Stimulated activated CD4-positive, alpha-beta T cell treated with anti-CD3 and anti-CD28 coated beads, Interleukin-12 subunit alpha, Interleukin-12 subunit beta, amount 100 ng/mL, for 4 hours (primary cell): ENCODE measurements around the gene GTF3A.
"Not testable (repeated sequence)": the region's sequence is repeated elsewhere in the genome, so short reads cannot be mapped to it uniquely, and the experiment has no call there.

ENCODE experiments used
- DNase-seq: peaks from one replicate; pipeline ENCODE4 v3.0.0-alpha.2; 2020

Gene GTF3A

DNA sequence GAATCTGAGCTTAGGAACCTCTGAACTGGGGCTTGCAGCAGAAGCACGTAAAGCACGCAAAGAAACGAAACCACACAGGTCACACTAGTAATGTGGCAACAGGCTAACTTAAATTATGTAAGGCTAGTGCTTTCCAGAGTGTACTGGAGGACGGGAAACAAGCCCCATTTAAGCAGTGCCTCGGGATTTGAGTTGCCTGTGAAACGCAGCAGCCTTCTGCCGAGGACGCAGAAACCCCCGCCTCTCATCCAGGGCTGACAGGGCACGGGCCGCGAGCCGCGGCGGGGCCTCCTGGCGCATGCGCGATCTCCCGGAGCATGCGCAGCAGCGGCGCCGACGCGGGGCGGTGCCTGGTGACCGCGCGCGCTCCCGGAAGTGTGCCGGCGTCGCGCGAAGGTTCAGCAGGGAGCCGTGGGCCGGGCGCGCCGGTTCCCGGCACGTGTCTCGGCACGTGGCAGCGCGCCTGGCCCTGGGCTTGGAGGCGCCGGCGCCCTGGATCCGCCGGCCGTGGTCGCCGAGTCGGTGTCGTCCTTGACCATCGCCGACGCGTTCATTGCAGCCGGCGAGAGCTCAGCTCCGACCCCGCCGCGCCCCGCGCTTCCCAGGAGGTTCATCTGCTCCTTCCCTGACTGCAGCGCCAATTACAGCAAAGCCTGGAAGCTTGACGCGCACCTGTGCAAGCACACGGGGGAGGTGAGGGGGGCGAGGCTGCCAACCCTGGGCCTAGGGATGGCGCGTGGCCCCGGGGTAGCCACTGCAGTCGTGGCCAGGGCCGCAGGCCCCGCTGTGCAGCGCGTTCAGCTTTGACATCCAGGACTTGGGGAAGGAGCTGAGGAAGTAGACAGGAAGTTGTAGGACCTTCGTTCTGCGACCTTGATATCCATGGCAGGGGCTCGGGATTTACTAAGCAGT is at the start of gene GTF3A:
Gene GTF3A (plus strand): TSS at position 374 of the 912 bp plus-strand sequence.
- peak; percentile 86 for DNase-seq

GRCh38 chr13:27374650-27375049 is 49.8 kb upstream of the GTF3A start:
- peak; percentile 30 for DNase-seq

GRCh38 chr13:27375686-27376326 is 48.6 kb upstream of the GTF3A start:
- peak; percentile 57 for DNase-seq

- no peak for DNase-seq
Observed at GRCh38 chr13:27379126-27379525, 45.3 kb upstream of the GTF3A start.

- peak; percentile 38 for DNase-seq
Observed at GRCh38 chr13:27379694-27380641, 44.5 kb upstream of the GTF3A start.

- no peak for DNase-seq
Observed at GRCh38 chr13:27381601-27382000, 42.8 kb upstream of the GTF3A start.

DNA sequence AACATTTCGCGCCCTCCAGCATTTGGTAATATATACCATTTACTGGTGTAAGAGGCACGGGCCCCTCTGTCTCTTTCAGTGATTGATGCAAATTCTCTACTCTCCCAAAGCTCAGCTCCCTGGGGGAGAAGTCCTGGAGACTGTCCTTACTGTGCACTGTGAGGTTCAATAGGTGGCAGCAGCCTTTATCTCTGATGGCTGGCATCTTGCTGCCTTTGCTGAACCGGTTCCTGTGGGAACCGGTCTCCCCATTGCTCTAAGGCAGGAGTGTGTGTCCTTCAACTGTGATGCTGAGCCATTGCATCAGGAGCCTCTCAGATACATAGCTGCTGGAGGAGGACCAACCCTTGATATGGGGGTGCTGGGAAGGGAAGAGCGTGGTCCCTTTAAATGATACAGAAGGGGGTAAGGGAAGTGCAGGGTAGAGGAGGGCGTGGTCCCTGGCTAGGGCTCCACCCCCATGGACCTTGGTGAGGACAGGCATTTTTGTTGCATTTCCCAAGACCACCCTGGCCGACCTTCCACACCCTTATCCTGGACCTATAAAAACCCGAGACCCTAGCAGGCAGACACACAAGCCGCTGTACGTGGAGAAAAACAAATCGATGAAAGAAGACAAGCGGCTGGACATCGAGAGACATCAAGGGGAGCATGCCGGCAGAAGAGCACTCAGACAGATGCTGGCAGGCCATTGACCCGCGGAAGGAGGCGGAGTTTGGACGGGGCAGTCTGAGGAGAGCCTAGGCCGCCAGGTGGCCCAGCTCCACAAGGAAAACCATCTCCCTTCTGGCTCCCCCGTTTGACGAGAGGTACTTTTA is 41.1 kb upstream of the GTF3A start:
- no peak for DNase-seq

- DNase-seq, result no peak
Observed at GRCh38 chr13:27384285-27384684, 40.1 kb upstream of the GTF3A start.

DNA sequence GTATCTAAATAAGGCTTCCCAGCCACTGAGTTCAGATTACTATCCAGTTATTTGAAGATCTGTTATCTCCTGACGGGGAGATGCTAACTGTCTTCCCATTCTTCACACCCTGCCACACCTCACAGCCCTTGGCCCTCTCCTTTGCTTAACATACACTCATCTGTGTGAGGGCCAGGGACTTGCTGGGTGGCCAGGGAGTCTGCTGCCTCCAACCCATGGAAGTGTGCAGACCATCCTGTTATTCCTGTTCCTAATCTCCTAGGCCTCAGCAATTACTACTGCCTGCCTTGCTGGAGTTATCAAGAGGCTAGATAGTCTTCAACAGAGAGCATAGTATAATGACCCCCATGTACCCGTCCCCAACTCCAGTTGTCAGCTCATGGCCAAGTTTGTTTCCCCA is 36.2 kb upstream of the GTF3A start:
- no peak for DNase-seq

GRCh38 chr13:27389891-27390290 is 34.5 kb upstream of the GTF3A start:
- DNase-seq, result no peak

DNA sequence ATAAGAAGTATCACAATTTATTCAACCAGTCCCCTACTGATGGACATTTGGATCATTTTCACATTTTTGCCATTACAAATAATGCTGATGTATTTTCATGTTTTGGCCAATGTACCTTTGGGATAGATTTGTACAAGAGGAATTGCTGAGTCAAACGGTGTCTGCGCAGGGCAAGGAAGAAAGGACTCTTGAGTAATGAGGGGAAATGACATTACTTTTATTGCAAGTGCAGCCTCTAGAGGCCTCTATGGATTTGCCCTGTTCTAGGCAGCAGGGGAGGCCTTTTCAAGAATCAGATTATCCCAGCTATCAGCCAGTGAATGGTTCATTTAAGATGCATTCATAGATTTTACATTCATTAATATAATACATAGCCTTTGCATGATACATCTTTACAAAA is 32.9 kb upstream of the GTF3A start:
- no peak for DNase-seq

DNA sequence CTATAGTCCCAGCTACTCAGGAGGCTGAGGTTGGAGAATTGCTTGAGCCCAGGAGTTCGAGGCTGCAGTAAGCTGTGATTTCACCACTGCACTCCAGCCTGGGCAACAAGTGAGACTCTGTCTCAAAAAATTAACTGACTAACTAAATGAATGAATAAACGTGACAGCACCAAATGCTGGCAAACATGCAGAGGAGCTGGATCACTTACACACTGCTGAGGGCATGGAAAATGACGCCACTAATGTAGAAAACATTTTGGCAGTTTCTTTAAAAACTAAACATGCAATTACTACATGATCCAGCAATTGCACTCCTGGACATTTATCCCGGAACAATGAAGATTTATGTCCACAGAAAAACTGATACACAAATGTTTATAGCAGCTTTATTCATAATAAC is 31.3 kb upstream of the GTF3A start:
- DNase-seq, result no peak

GRCh38 chr13:27395007-27395510 is 29.4 kb upstream of the GTF3A start:
- DNase-seq, result no peak

DNA sequence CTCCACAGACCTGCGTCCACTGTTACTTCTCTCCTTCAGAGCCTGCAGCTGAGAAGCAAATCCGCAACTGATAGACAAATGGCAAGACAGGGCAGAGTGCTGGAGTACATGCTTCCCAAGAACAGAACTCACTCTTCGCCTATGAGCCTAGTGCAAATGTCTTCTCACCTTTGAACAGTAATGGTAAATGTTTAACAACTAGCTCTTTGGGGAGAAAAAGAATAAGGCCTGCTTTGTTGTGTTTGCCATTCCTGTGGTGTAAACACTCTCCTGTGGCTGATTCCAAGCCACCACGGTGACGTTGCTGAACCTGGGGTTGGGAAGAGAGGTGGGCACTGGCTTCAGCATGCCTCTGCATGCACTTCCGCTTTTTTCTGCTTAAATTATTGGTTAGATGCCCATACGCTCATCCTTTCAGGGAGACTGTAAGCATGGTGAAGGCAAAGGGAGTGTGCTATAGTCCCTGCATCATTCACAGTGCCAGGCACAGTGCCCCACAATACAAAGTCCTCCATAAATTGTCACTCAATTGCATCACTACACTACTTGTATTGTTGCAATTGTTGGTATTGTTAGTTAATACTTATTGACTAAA is 28.1 kb upstream of the GTF3A start:
- no peak for DNase-seq

DNA sequence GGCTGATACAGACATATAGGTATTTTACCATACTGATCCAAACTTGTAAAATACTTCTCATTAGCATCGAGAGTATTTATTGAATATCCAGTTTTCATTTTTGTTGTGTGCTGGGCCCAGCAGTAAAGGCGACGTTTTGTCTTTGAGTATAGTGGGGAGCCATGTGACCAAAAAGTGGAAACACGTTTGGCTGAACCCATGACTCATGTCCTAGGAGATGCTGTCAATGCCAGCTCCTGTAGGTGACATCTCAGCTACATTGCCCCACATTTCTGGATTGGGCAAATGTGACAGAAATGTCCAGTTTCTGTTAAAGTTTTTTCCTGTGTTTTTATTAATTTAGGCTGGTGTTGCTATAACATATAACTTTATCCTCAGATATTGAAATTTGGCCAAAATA is 26.1 kb upstream of the GTF3A start:
- no peak for DNase-seq

GRCh38 chr13:27400405-27400804 is 24.0 kb upstream of the GTF3A start:
- not testable (repeated sequence) for DNase-seq

GRCh38 chr13:27401210-27401609 is 23.2 kb upstream of the GTF3A start:
- no peak for DNase-seq

GRCh38 chr13:27403203-27403678 is 21.2 kb upstream of the GTF3A start:
- DNase-seq, result no peak

DNA sequence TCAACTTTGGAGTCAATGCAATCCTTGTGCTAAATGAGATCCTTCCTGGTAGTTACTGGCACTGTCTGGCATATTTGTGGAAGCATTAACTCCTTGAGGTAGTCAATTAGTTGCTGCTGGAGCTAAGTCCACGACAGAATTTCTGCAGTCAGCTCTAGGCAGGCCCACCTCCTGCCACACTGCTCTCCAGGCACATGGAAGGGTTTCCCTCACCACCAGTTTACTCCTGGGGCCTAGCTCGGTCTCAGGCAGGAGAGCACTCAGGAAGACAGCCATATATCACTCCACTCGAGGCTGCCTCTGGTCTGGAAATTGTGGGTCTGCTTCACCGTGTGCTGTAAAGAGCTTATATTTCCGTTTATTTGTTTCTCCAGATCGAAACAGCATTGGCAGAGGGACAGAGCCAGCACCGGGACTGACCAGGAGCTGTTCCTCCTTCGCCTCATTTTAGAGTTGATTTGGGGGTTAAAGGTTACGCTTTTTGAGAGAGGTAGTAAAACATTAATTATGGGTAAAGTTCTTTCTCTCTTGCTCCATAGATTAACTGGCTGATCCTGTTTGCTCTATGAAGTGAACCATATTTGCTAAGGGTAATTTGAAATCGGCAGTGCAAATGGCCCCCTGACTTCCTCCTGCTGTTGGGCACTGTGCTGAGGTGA is 20.6 kb upstream of the GTF3A start:
- DNase-seq, result no peak

- DNase-seq, result no peak
Observed at GRCh38 chr13:27404680-27405079, 19.7 kb upstream of the GTF3A start.
